HepG2 (cell line): ENCODE results near the gene SPINT4. TPM values are rescaled to one million over a fixed set of nuclear protein-coding genes. Genes with fewer than 3 reads are reported as not detected.

ENCODE experiments used
- ATAC-seq: fragments of 200-7000 bp; cut with Tn5 transposase; 3 replicates; pipeline ENCODE4 v1.9.1; 2020; ENCODE audit warnings: mild to moderate bottlenecking, moderate library complexity
- BruUV-seq: library from RNA; stranded (reverse); fragments of 400-500 nt; replicated peaks from 2 replicates; lab custom pipeline; 2021; lab: Mats Ljungman, UMichigan
- CTCF ChIA-PET: fragments of 300-600 bp; formaldehyde crosslinking; extraction: SDS; loops from one replicate; lab custom pipeline; 2021; ENCODE audit warnings: low total read pairs, inconsistent platforms, low intra/inter-chr PET ratio; lab: Yijun Ruan, JAX
- POLR2A ChIA-PET: fragments of 350-600 bp; sonication (Branson Sonifier 250); formaldehyde crosslinking; loops from one replicate; lab custom pipeline; 2020; ENCODE audit warnings: antibody characterized with exemption, inconsistent platforms; lab: Yijun Ruan, JAX
- DNase-seq: peaks from one replicate; pipeline ENCODE4 v3.0.0-alpha.2; 2015; ENCODE audit warnings: low spot score
- FAIRE-seq: peaks from 3 replicates; lab custom pipeline; 2011; peaks lifted over from hg19 to GRCh38; lab: Jason Lieb, UNC
- H2AFZ ChIP-seq: one replicate; pipeline ENCODE4 v1.6.1; 2011; ENCODE audit warnings: low read length, inconsistent platforms
- H3K27ac ChIP-seq: fragments of 300-600 bp; 3 replicates; pipeline ENCODE4 v1.8.0; 2011; ENCODE audit warnings: mixed run types, mild to moderate bottlenecking, mixed read lengths, low read length, inconsistent platforms; ENCODE audit not compliant: insufficient read depth; ENCODE audit errors: extremely low read length
- H3K27me3 ChIP-seq, 2 experiments: fragments of 200-600 bp in 1 of 2; 2 replicates in 1 of 2; 3 replicates in 1 of 2; pipeline versions ENCODE4 v1.6.0 to v1.8.0; 2011; ENCODE audit warnings: low read length in 2 of 2, mild to moderate bottlenecking in 2 of 2, moderate library complexity in 2 of 2, inconsistent platforms in 1 of 2; ENCODE audit not compliant: insufficient read depth in 2 of 2, control insufficient read depth in 1 of 2
- H3K36me3 ChIP-seq, 2 experiments: fragments of 200-600 bp in 1 of 2; replicated peaks in 1 of 2; 2 replicates in 1 of 2; 3 replicates in 1 of 2; pipeline versions ENCODE4 v1.5.1 to v1.8.0; 2011; ENCODE audit warnings: low read length in 2 of 2, inconsistent platforms in 1 of 2; ENCODE audit not compliant: insufficient read depth in 2 of 2, control insufficient read depth in 1 of 2
- H3K4me1 ChIP-seq: 2 replicates; pipeline ENCODE4 v1.5.1; 2012; ENCODE audit warnings: low read length, inconsistent platforms; ENCODE audit not compliant: insufficient read depth
- H3K4me2 ChIP-seq: 2 replicates; pipeline ENCODE4 v1.6.0; 2011; ENCODE audit warnings: low read depth, low read length, inconsistent platforms
- H3K4me3 ChIP-seq, 3 experiments: fragments of 200-600 bp in 1 of 3; sonication (generic), shearing (Covaris generic) in 1 of 3; replicated peaks in 1 of 3; 2 replicates each; pipeline ENCODE4 v1.5.1; 2011 to 2016; ENCODE audit warnings: low read length in 3 of 3, inconsistent platforms in 2 of 3, low read depth in 2 of 3, mild to moderate bottlenecking in 2 of 3, control low read depth in 1 of 3, mixed read lengths in 1 of 3; ENCODE audit not compliant: insufficient read depth in 1 of 3
- H3K79me2 ChIP-seq: one replicate; pipeline ENCODE4 v1.6.1; 2011; ENCODE audit warnings: low read length, inconsistent platforms; ENCODE audit not compliant: insufficient read depth
- H3K9ac ChIP-seq: 2 replicates; pipeline ENCODE4 v1.6.0; 2011; ENCODE audit warnings: mild to moderate bottlenecking, low read depth, low read length, inconsistent platforms; ENCODE audit not compliant: insufficient read depth
- H3K9me3 ChIP-seq: 2 replicates; pipeline ENCODE4 v1.5.1; 2012; ENCODE audit warnings: mild to moderate bottlenecking, low read length
- H4K20me1 ChIP-seq: 2 replicates; pipeline ENCODE4 v1.6.0; 2011; ENCODE audit warnings: inconsistent platforms, mild to moderate bottlenecking, low read length, moderate library complexity; ENCODE audit not compliant: insufficient read depth
- ATAD3A ChIP-seq: sonication (generic); formaldehyde crosslinking; IDR thresholded peaks from 2 replicates; pipeline ENCODE4 v1.4.0; 2020; ENCODE audit warnings: missing genetic modification reagents
- ELF4 ChIP-seq: sonication (generic); formaldehyde crosslinking; IDR thresholded peaks from 2 replicates; pipeline ENCODE4 v1.5.0; 2020; ENCODE audit warnings: missing genetic modification reagents, mild to moderate bottlenecking, moderate library complexity, borderline replicate concordance
- KDM2A ChIP-seq: sonication (generic); formaldehyde crosslinking; IDR thresholded peaks from 2 replicates; pipeline ENCODE4 v1.4.0; 2020; ENCODE audit warnings: low read depth, missing genetic modification reagents, borderline replicate concordance
- MXD4 ChIP-seq: IDR thresholded peaks from 2 replicates; pipeline ENCODE4 v1.6.1; 2016; ENCODE audit warnings: mild to moderate bottlenecking, missing biosample characterization, missing genetic modification reagents
- NCOR1 ChIP-seq: fragments of 200-600 bp; sonication (generic); IDR thresholded peaks from 2 replicates; pipeline ENCODE4 v1.7.0; 2017; ENCODE audit warnings: antibody characterized with exemption, low read length, borderline replicate concordance
- NFYC ChIP-seq: IDR thresholded peaks from 2 replicates; pipeline ENCODE4 v1.6.1; 2016; ENCODE audit warnings: missing genetic modification reagents, missing compliant biosample characterization
- NR3C1 ChIP-seq: sonication (generic); formaldehyde crosslinking; IDR thresholded peaks from 2 replicates; pipeline ENCODE4 v1.4.0; 2020; ENCODE audit warnings: missing genetic modification reagents
- PPARG ChIP-seq: conservative IDR thresholded peaks from 2 replicates; pipeline ENCODE4 v1.6.1; 2016; ENCODE audit warnings: missing biosample characterization, missing genetic modification reagents
- ZBTB25 ChIP-seq: IDR thresholded peaks from 2 replicates; pipeline ENCODE4 v1.6.1; 2018; ENCODE audit warnings: missing genetic modification reagents
- ZNF251 ChIP-seq: sonication (generic); formaldehyde crosslinking; IDR thresholded peaks from 2 replicates; pipeline ENCODE4 v1.9.0; 2021; ENCODE audit warnings: mild to moderate bottlenecking, missing genetic modification reagents
- ZNF513 ChIP-seq: sonication (generic); formaldehyde crosslinking; conservative IDR thresholded peaks from 2 replicates; pipeline ENCODE4 v1.5.0; 2020; ENCODE audit warnings: missing genetic modification reagents
- ZNF577 ChIP-seq: sonication (generic); formaldehyde crosslinking; IDR thresholded peaks from 2 replicates; pipeline ENCODE4 v1.4.0; 2020; ENCODE audit warnings: mild to moderate bottlenecking, low read depth, missing genetic modification reagents, borderline replicate concordance
- in situ Hi-C: cut with HindIII; loops from 2 replicates; pipeline ENCODE4 v1.10.0; 2017; ENCODE audit warnings: low pct_unique_long_range_greater_than_20kb; ENCODE audit not compliant: extremely low pct_ligation_motif_present
- intact Hi-C: fragments of 100-400 bp; cut with micrococcal nuclease; formaldehyde crosslinking; loops from one replicate; pipeline ENCODE4 v1.10.0; 2022; ENCODE audit not compliant: unreplicated experiment
- polyA plus RNA-seq, 8 experiments: library from polyadenylated mRNA; depleted of rRNA in 3 of 8; stranded (reverse) in 7 of 8; unstranded in 1 of 8; fragments of >200 nt; fragmentation: Illumina TruSeq in 4 of 8; extraction: Trizol in 4 of 8; gene quantifications; 2 replicates each; pipeline versions ENCODE4 v1.2.1 to v1.2.3, GENCODE V29; 2011 to 2016; ENCODE audit warnings: low read depth in 4 of 8, missing spikeins in 1 of 8, mixed read lengths in 1 of 8; ENCODE audit not compliant: insufficient read depth in 1 of 8
- total RNA-seq, 5 experiments: library from RNA; depleted of rRNA; stranded (reverse); fragments of >200 nt; fragmentation: Illumina TruSeq; extraction: Trizol; gene quantifications; 2 replicates each; pipeline ENCODE4 v1.2.3, GENCODE V29; 2016; ENCODE audit warnings: low read depth in 1 of 5
- TF ChIP-seq, protein P1 (sequence below): sonication (generic); formaldehyde crosslinking; IDR thresholded peaks from 2 replicates; pipeline ENCODE4 v1.5.0; 2020; ENCODE audit warnings: mild to moderate bottlenecking, missing genetic modification reagents, borderline replicate concordance

Gene SPINT4
- total and polyA plus RNA-seq, 2 of the 13 experiments (the other 11 are each of a cell fraction or from before 2014, with no cell fraction given), result not detected

DNA sequence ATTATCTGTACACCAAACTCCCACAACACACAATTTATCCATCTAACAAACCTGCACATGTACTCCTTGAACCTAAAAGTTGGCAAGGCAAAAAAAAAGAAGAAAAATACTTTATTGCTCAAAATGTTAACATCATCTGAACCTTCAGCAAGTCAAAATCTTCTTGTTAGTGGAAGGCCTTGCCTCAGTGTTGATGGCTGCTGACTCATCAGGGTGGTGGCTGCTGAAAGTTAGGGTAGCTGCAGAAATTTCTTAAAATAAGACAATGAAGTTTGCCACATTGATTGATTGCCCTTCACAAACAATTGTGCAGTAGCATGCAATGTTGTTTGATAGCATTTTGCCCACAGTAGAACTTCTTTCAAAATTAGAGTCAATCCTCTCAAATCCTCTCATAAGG is 49.4 kb upstream of the SPINT4 start:
- ChIA-PET CTCF (no interaction called here), POLR2A (no interaction called here)
- in situ Hi-C loops, result no loop called here
- H3K36me3 ChIP-seq, result no peaks in the 10 kb centered on the region
- H3K4me1 ChIP-seq, result no peaks in the 10 kb centered on the region
- no peaks in the 10 kb centered on the region for H3K79me2 ChIP-seq
- H3K9ac ChIP-seq, result no peak overlapping the region
- H3K9me3 ChIP-seq, result no peaks in the 10 kb centered on the region
- no peak overlapping the region for H2AFZ ChIP-seq
- no TSS peak for BruUV-seq
- no peak overlapping the region for H3K4me3 ChIP-seq
- DNase-seq (no peak), ATAC-seq (no peak), FAIRE-seq (no peak)
- no peaks in the 10 kb centered on the region for H4K20me1 ChIP-seq
- intact Hi-C loops, result no loop called here
- H3K4me2 ChIP-seq, result no peak overlapping the region
- TF ChIP-seq ELF4 (CRISPR knock-in tag) (no peak), MXD4 (CRISPR knock-in tag) (no peak), ATAD3A (CRISPR knock-in tag) (no peak), ZNF577 (CRISPR knock-in tag) (no peak), NR3C1 (CRISPR knock-in tag) (no peak)
- H3K27ac ChIP-seq, result no peak overlapping the region
- H3K27me3 ChIP-seq, result no peaks in the 10 kb centered on the region

- no peaks in the 10 kb centered on the region for H3K4me1 ChIP-seq
- in situ Hi-C loops, result no loop called here
- H3K36me3 ChIP-seq, result no peaks in the 10 kb centered on the region
- H4K20me1 ChIP-seq, result no peaks in the 10 kb centered on the region
- FAIRE-seq, result no peak
- H3K9me3 ChIP-seq, result peaks cover 19% of the 10 kb centered on the region; the same call in 1 of the 2 replicates
- no peak for DNase-seq
- no TSS peak for BruUV-seq
- intact Hi-C loops, result no loop called here
- no peak overlapping the region for H2AFZ ChIP-seq
- ATAC-seq, result no peak
- POLR2A ChIA-PET, result no interaction called here
- H3K4me2 ChIP-seq, result no peak overlapping the region
- H3K27me3 ChIP-seq, result no peaks in the 10 kb centered on the region
- H3K9ac ChIP-seq, result no peak overlapping the region
- no peak overlapping the region for H3K4me3 ChIP-seq
- no peak overlapping the region for H3K27ac ChIP-seq
- no peaks in the 10 kb centered on the region for H3K79me2 ChIP-seq
- CTCF ChIA-PET, result no interaction called here
- no peak for TF ChIP-seq PPARG (CRISPR knock-in tag)
- TF ChIP-seq ZNF513 (CRISPR knock-in tag), result no peak
- TF ChIP-seq NFYC (CRISPR knock-in tag), result no peak
- no peak for TF ChIP-seq ZBTB25
- no peak for TF ChIP-seq NCOR1
- no peak for TF ChIP-seq KDM2A (CRISPR knock-in tag)
- TF ChIP-seq, protein P1, sequence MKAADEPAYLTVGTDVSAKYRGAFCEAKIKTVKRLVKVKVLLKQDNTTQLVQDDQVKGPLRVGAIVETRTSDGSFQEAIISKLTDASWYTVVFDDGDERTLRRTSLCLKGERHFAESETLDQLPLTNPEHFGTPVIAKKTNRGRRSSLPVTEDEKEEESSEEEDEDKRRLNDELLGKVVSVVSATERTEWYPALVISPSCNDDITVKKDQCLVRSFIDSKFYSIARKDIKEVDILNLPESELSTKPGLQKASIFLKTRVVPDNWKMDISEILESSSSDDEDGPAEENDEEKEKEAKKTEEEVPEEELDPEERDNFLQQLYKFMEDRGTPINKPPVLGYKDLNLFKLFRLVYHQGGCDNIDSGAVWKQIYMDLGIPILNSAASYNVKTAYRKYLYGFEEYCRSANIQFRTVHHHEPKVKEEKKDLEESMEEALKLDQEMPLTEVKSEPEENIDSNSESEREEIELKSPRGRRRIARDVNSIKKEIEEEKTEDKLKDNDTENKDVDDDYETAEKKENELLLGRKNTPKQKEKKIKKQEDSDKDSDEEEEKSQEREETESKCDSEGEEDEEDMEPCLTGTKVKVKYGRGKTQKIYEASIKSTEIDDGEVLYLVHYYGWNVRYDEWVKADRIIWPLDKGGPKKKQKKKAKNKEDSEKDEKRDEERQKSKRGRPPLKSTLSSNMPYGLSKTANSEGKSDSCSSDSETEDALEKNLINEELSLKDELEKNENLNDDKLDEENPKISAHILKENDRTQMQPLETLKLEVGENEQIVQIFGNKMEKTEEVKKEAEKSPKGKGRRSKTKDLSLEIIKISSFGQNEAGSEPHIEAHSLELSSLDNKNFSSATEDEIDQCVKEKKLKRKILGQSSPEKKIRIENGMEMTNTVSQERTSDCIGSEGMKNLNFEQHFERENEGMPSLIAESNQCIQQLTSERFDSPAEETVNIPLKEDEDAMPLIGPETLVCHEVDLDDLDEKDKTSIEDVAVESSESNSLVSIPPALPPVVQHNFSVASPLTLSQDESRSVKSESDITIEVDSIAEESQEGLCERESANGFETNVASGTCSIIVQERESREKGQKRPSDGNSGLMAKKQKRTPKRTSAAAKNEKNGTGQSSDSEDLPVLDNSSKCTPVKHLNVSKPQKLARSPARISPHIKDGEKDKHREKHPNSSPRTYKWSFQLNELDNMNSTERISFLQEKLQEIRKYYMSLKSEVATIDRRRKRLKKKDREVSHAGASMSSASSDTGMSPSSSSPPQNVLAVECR (CRISPR knock-in tag), result no peak
- no peak for TF ChIP-seq ZNF251
Observed at GRCh38 chr20:45679650-45680049, 42.5 kb upstream of the SPINT4 start.
